Epithelial cell of esophagus (primary cell): ENCODE results near the gene STAB2.

Experiments used
- DNase-seq: peaks from one replicate; pipeline ENCODE4 v3.0.0; 2010; ENCODE audit warnings: low read depth
- H3K4me3 ChIP-seq: 2 replicates; pipeline ENCODE4 v1.5.1; 2011; ENCODE audit warnings: mild to moderate bottlenecking, low read length, control low read depth
- TF ChIP-seq, protein P1 (sequence below): IDR thresholded peaks from 2 replicates; pipeline ENCODE4 v1.5.1; 2011; ENCODE audit warnings: low read depth, mild to moderate bottlenecking, low read length, control low read depth, inconsistent platforms; ENCODE audit not compliant: insufficient read depth; ENCODE audit errors: missing control alignments

The STAB2 gene

DNA sequence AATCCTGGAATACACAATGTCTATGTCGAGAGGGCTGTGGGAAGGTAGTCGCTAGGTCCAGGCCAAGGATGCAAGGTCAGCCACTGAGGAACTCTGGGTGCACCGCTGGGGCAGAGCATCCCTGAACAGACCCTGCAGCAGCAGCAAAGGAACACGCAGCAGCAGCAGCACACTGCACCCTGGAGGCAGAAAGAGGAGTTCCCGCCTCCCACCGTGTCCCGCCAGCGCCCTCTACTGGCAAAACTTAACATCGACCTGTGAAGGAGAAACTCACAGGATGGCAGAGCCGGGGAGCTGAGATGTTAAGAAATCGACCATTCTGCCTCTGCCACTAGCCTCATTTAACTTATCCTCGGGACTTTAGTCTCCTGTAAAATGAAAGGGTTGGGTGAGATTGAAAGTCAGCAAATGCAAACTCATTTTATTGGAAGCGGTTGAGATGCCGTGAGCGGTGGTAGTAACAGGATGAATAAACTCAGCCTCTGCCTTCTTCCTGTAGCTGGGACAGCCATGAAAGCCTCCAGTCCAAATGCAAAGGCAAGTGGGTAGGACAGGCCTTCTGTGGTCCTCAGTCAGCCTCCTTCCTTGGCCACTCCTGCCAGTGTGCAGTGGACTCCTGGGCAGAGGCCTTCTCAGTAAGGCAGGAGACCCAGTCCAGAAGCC lies 45.6 kb downstream of the STAB2 start:
- DNase-seq, result peak; percentile 81
- TF ChIP-seq, protein P1, sequence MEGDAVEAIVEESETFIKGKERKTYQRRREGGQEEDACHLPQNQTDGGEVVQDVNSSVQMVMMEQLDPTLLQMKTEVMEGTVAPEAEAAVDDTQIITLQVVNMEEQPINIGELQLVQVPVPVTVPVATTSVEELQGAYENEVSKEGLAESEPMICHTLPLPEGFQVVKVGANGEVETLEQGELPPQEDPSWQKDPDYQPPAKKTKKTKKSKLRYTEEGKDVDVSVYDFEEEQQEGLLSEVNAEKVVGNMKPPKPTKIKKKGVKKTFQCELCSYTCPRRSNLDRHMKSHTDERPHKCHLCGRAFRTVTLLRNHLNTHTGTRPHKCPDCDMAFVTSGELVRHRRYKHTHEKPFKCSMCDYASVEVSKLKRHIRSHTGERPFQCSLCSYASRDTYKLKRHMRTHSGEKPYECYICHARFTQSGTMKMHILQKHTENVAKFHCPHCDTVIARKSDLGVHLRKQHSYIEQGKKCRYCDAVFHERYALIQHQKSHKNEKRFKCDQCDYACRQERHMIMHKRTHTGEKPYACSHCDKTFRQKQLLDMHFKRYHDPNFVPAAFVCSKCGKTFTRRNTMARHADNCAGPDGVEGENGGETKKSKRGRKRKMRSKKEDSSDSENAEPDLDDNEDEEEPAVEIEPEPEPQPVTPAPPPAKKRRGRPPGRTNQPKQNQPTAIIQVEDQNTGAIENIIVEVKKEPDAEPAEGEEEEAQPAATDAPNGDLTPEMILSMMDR, result peak; percentile 98
- no peak overlapping the region for H3K4me3 ChIP-seq

DNA sequence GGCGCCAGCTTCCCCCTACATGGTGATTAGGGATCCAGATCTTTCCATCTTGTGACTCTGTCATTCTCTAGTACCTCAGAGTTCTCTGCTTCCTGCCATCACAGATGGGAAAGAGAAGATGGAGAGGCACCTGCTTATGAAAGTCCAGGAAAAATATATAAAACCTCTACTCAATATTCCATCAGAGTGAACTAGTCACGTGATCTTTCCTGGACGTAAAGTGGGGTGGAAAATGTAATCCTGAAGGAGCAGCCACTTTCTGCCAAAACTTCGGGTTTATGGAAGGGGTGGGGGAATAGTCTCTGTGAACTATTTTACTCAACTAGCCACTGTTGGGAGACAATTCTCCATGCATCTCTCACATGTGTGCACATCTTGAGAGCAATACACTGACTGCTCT lies 47.7 kb downstream of the STAB2 start:
- TF ChIP-seq, protein P1, result no peak
- H3K4me3 ChIP-seq, result no peak overlapping the region
- DNase-seq, result no peak

DNA sequence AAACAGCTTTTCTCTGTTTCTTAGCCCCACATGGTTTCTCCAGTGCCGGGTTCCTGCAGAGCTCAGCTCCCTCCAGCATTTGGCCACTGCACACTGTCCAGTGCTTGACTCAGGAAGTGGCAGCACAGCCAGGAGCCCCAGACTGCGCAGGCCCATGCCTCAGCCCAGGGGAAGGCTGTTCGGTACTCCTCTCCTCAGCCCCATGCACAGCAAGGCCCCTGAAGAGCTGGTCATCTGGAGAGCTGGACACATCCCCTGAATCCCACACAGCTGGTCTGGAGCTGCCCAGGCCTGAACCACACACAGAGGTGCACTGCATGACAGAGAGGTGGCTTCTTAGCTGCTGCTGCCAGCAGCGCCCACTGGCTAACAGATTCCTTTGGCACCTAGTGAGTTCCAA lies 48.3 kb downstream of the STAB2 start:
- H3K4me3 ChIP-seq, result no peak overlapping the region
- TF ChIP-seq, protein P1, result no peak
- DNase-seq, result no peak

DNA sequence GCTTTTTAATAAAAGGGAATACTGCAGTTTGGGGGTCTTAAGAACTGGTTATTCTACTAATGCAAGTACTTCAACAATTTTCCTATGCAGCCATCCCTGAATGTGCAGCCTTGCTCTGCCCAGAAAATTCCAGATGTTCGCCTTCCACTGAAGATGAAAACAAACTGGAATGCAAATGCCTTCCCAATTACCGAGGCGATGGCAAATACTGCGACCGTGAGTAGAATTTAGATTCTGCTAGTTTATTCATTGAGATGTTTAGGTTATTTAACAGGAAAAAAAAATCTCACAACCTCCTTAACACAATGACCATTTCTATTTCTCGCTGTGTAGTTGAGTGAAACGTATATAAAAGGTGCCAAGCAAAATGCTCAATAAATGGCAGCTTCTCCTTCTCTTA lies 49.9 kb downstream of the STAB2 start:
- TF ChIP-seq, protein P1, result no peak
- DNase-seq, result no peak
- no peak overlapping the region for H3K4me3 ChIP-seq

DNA sequence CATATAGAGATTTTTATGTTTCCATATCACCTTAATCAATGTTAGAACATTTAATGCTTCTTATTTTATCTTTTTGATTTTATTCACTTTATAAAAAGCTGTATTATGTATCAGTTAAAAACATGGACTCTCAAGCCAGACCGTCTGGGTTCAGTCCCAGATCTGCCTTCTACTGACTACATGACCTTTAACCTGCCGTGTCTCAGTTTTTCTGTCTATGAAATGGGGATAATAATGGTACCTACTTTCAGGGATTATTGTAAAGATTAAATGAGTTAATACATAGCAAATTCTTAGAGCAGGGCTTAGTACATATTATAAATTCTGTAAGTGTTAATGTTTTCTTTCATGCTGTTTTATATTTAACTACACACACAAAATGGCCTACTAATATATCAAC lies 50.4 kb downstream of the STAB2 start:
- DNase-seq, result no peak
- TF ChIP-seq, protein P1, result no peak
- no peak overlapping the region for H3K4me3 ChIP-seq

DNA sequence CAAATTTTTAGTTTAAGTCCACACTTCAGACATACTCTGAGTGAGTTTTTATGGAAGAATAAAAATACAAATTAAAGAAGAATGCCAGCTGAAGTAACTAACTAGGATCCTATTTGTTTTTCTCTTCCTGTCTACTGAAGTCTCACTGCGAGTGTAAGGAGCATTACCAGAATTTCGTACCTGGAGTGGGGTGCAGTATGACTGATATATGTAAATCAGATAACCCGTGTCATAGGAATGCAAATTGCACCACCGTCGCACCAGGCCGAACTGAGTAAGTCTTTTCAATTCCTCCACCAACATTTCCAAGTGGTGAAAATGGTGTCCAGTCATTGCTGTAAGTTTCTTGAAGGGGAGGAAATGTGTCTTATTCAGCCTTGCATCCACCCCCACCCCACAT lies 52.9 kb downstream of the STAB2 start:
- no peak for DNase-seq
- TF ChIP-seq, protein P1, result no peak
- no peak overlapping the region for H3K4me3 ChIP-seq

DNA sequence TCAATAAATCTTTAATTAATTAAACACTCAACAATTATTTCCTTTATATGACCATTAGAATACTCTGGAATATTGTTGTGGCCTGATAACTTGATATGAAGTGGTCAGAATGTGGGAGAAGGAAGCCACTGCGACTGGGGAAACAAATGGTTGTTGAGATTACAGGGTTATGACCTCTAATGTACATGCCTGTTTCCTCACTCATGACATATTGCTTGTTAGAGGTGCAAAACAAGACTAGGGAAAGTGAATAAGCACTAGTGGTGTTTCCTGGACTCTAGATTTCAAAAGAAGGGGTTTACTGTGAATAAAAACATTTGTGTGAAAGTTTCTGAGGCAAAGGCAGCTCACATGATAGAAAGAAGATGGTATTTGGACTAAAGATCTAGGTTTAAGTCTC lies 53.3 kb downstream of the STAB2 start:
- H3K4me3 ChIP-seq, result no peak overlapping the region
- TF ChIP-seq, protein P1, result no peak
- no peak for DNase-seq
